GM12874 (cell line): ENCODE measurements around the gene HSF2.

Experiments
- CTCF ChIP-seq: IDR thresholded peaks from 2 replicates; pipeline ENCODE4 v1.5.1; 2011; ENCODE audit warnings: low read depth, mild to moderate bottlenecking, control low read depth, low read length, moderate library complexity; ENCODE audit not compliant: insufficient read depth

Gene HSF2

GRCh38 chr6:122482750-122483080, 83.3 kb downstream of the HSF2 start:
- TF ChIP-seq CTCF, result no peak
